Activated naive CD4-positive, alpha-beta T cell treated with anti-CD3 and anti-CD28 coated beads, Interleukin-2, amount 10 ng/mL, durations not matched to agents 7 days and 5 days (primary cell): Measurements from ENCODE around the gene GLE1.
"Not testable (repeated sequence)": the region's sequence is repeated elsewhere in the genome, so short reads cannot be mapped to it uniquely, and the experiment has no call there.

ENCODE experiments used
- CTCF ChIA-PET: fragments of 350-600 bp; sonication (Branson Sonifier 250); formaldehyde crosslinking; loops from one replicate; lab custom pipeline; 2021; ENCODE audit warnings: antibody characterized with exemption; lab: Charles Lee
- DNase-seq: peaks from one replicate; pipeline ENCODE4 v3.0.0-alpha.2; 2020
- H3K27ac Mint-ChIP-seq: one replicate; pipeline ENCODE4 v1.8.0; 2021; ENCODE audit warnings: mild to moderate bottlenecking, moderate library complexity, mixed read lengths
- H3K27me3 Mint-ChIP-seq: one replicate; pipeline ENCODE4 v1.8.0; 2021; ENCODE audit warnings: mild to moderate bottlenecking, mixed read lengths
- H3K36me3 Mint-ChIP-seq: one replicate; pipeline ENCODE4 v1.8.0; 2021; ENCODE audit warnings: mixed read lengths
- H3K4me1 Mint-ChIP-seq: one replicate; pipeline ENCODE4 v1.8.0; 2021; ENCODE audit warnings: mixed read lengths
- H3K4me3 Mint-ChIP-seq: one replicate; pipeline ENCODE4 v1.8.0; 2021; ENCODE audit warnings: mild to moderate bottlenecking, moderate library complexity, mixed read lengths
- H3K9me3 Mint-ChIP-seq: one replicate; pipeline ENCODE4 v1.8.0; 2021; ENCODE audit warnings: mixed read lengths

GLE1 gene

DNA sequence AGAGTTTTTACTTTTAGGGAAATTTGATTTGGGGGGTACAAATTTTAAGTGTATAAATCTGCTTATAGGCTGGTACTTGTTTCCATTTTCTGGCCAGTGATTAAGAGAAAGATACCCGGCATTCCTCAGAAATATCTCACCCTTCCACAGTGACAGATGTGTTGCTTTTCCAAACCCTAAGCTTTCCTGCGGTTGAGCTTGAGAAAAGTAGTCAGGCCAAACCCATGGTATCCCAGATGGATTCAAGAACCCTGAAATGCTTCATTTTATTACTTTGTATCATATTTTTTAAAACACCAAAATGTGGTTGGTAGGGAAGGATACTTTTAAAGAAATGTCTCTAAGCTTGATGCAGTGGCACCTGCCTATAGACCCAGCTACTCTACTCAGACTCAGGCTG lies 71.4 kb downstream of the GLE1 start:
- CTCF ChIA-PET: no interaction called here
- Mint-ChIP-seq H3K9me3 (no peaks in the 10 kb centered on the region), H3K36me3 (peaks cover 58% of the 10 kb centered on the region), H3K27me3 (no peaks in the 10 kb centered on the region), H3K4me1 (peaks cover 16% of the 10 kb centered on the region), H3K27ac (peak overlapping the region; percentile 7), H3K4me3 (no peak overlapping the region)
- no peak for DNase-seq

DNA sequence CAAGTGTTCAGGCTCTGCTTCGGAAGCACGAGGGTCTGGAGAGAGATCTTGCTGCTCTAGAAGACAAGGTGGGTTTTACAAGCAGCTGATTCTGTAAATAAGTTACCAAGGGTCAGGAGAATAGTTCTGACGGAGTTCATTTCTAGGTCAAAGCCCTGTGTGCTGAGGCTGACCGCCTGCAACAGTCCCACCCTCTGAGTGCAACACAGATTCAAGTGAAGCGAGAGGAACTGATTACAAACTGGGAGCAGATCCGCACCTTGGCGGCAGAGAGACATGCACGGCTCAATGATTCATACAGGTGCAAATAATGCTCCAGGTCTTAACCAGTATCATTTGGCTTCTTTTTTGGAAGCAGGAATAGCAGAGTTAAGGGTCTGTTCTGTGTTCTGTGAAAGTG lies 72.7 kb downstream of the GLE1 start:
- Mint-ChIP-seq H3K27ac (no peak overlapping the region), H3K36me3 (peaks cover 68% of the 10 kb centered on the region), H3K9me3 (no peaks in the 10 kb centered on the region), H3K27me3 (no peaks in the 10 kb centered on the region), H3K4me3 (no peak overlapping the region), H3K4me1 (peaks cover 16% of the 10 kb centered on the region)
- CTCF ChIA-PET: no interaction called here
- DNase-seq: no peak

DNA sequence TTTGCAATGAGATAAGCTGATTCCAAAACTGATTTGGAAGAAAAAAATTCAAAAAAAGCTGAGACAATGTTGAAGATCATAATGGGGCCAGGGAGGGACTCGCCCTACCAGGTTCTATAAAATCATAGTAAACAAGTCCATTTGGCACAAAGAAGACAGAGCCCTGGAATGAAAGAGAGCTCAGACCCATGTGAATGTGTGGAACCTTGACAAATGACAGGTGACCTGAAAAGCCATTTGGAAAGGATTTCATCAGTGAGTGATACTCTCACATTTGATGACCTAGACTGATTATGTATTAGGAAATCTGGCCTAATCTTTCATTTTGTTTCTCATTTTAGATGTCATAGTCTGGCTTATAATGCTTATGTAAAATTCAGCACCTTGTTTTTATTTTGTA lies 74.7 kb downstream of the GLE1 start:
- H3K4me3 Mint-ChIP-seq: no peak overlapping the region
- CTCF ChIA-PET: interaction anchor here (0.6 kb wide), 1 partner anchor 327 kb away, joined by 3 read pairs; no protein-coding TSS in a partner anchor

DNA sequence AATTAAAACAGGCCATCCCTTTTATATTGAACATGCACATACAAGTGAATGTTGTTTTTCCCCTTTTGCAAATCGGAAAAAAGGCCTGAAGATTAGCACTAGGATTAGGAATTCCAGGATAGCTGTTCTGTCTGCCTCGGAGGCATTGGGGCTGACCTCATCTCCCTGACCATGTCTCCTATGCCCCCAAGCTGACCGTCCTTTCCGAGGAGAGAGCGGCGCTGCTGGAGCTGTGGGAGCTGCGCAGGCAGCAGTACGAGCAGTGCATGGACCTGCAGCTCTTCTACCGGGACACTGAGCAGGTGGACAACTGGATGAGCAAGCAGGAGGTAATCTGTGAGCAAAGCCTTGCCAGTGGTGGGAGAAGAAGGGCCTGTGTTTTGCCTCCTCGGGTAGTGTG lies 76.2 kb downstream of the GLE1 start:
- no peak overlapping the region for H3K4me3 Mint-ChIP-seq
- H3K4me1 Mint-ChIP-seq: peaks cover 2% of the 10 kb centered on the region
- no peaks in the 10 kb centered on the region for H3K27me3 Mint-ChIP-seq
- H3K36me3 Mint-ChIP-seq: peaks cover 84% of the 10 kb centered on the region
- H3K27ac Mint-ChIP-seq: no peak overlapping the region
- H3K9me3 Mint-ChIP-seq: no peaks in the 10 kb centered on the region
- CTCF ChIA-PET: no interaction called here
- no peak for DNase-seq

More for the DNA sequence above, 74.7 kb downstream of the GLE1 start:
- Mint-ChIP-seq H3K27me3 (no peaks in the 10 kb centered on the region), H3K36me3 (peaks cover 85% of the 10 kb centered on the region), H3K4me1 (peaks cover 16% of the 10 kb centered on the region), H3K9me3 (no peaks in the 10 kb centered on the region), H3K27ac (no peak overlapping the region)
- DNase-seq: no peak

DNA sequence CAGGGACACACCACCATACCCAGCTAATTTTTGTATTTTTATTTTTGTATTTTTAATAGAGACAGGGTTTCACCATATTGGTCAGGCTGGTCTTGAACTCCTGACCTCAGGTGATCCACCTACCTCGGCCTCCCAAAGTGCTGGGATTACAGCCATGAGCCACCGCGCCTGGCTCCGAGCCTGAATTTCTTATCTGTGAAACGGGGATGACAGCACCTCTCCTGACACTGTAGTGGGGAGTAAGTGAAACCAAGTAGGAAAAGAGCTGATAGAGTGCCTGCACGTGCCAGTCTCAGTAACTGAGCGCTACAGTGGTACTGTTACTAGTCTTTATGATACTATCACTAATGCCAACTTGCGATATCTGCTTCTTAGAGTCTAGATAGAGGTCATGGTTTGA lies 80.6 kb downstream of the GLE1 start:
- not testable (repeated sequence) for H3K27me3 Mint-ChIP-seq, H3K27ac Mint-ChIP-seq, DNase-seq, H3K9me3 Mint-ChIP-seq, H3K4me3 Mint-ChIP-seq
- Mint-ChIP-seq H3K4me1 (peaks cover 18% of the 10 kb centered on the region), H3K36me3 (peaks cover 79% of the 10 kb centered on the region)
- CTCF ChIA-PET: interaction anchor here (0.6 to 1.2 kb wide), 2 partner anchors 22 to 116 kb away, joined by 3 read pairs; no protein-coding TSS in a partner anchor

DNA sequence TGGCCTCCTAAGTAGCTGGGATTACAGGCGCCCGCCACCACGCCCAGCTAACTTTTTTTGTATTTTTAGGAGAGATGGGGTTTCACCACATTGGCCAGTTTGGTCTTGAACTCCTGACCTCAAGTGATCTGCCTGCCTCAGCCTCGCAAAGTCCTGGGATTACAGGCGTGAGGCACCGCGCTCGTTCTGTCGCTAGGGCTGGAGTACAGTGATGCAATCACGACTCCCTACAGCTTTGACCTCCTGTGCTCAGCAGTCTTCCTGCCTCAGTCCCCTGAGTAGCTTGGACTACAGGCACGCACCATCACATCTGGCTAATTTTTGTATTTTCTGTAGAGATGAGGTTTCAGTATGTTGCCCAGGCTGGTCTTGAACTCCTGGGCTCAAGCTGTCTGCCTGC lies 82.4 kb downstream of the GLE1 start:
- not testable (repeated sequence) for DNase-seq

DNA sequence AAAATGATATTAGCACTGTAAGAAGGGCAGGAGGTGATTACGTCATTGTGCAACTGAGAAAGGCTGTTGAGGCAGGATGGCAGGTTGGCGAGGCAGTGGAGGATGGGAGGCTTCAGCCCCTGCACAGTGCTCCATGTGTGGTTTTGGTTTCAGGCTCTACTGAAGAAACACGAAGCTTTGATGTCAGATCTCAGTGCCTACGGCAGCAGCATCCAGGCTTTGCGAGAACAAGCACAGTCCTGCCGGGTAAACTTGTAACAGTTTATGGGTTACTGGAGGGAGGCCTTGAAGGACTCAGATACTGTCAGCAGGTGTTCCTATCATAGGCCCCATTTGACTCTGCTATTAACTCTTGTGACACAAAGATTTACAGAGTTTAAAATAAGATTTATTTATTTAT lies 82.9 kb downstream of the GLE1 start:
- Mint-ChIP-seq H3K9me3 (no peaks in the 10 kb centered on the region), H3K4me3 (no peak overlapping the region), H3K36me3 (peaks cover 77% of the 10 kb centered on the region), H3K27me3 (no peaks in the 10 kb centered on the region), H3K4me1 (peaks cover 18% of the 10 kb centered on the region), H3K27ac (peak overlapping the region; percentile 71)
- peak; percentile 85 for DNase-seq
- CTCF ChIA-PET: no interaction called here

More for the DNA sequence above, 82.4 kb downstream of the GLE1 start:
- H3K9me3 Mint-ChIP-seq, H3K27me3 Mint-ChIP-seq, CTCF ChIA-PET, H3K4me3 Mint-ChIP-seq: not testable (repeated sequence)
- Mint-ChIP-seq H3K4me1 (peaks cover 18% of the 10 kb centered on the region), H3K27ac (peak overlapping the region; percentile 71), H3K36me3 (peaks cover 77% of the 10 kb centered on the region)

DNA sequence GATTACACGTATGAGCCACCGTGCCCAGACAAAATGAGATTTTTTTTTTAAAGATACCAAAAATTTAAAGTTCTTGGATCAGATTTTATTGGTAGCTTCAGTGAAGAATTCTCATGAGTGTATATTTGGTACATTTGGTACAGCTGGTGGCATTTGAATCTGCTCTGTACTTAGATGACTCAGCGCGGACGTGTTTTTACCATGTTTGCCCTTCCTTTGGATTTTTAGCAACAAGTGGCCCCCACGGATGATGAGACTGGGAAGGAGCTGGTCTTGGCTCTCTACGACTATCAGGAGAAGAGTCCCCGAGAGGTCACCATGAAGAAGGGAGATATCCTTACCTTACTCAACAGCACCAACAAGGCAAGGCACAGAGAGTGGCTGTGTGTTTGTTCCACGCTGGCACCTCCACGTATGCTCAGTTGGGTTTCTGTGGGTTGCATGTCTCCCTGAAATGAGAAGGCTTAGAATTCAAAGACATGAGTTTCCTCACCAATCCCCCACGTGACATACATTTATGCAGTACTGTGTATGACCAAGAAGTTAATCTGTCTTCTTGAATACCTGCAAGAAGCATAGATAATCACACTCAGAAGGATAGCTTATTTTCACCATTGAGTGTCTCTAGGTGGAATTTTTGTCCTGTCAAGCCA lies 84.2 kb downstream of the GLE1 start:
- DNase-seq: no peak
- H3K4me1 Mint-ChIP-seq: peaks cover 18% of the 10 kb centered on the region
- no peak overlapping the region for H3K27ac Mint-ChIP-seq
- peaks cover 74% of the 10 kb centered on the region for H3K36me3 Mint-ChIP-seq
- H3K27me3 Mint-ChIP-seq: no peaks in the 10 kb centered on the region
- CTCF ChIA-PET: interaction anchor here (0.6 kb wide), 1 partner anchor 159 kb away, joined by 3 read pairs; no protein-coding TSS in a partner anchor
- H3K4me3 Mint-ChIP-seq: no peak overlapping the region
- H3K9me3 Mint-ChIP-seq: no peaks in the 10 kb centered on the region
